Astrocyte of the cerebellum (primary cell): ENCODE data around the gene SENP7.
"Not testable (repeated sequence)": the region's sequence is repeated elsewhere in the genome, so short reads cannot be mapped to it uniquely, and the experiment has no call there.

Experiments
- DNase-seq: peaks from one replicate; pipeline ENCODE4 v3.0.0-alpha.2; 2011; ENCODE audit warnings: low read depth
- H3K4me3 ChIP-seq: 2 replicates; pipeline ENCODE4 v1.5.1; 2011; ENCODE audit warnings: mild to moderate bottlenecking, low read depth, low read length, moderate library complexity
- CTCF ChIP-seq: IDR thresholded peaks from 2 replicates; pipeline ENCODE4 v1.5.1; 2012; ENCODE audit warnings: low read length, low read depth, moderate library complexity, mild to moderate bottlenecking; ENCODE audit errors: missing control alignments
- in situ Hi-C: cut with HindIII; loops from 2 replicates; pipeline ENCODE4 v1.10.0; 2017; ENCODE audit warnings: low sequenced_read_pairs

The SENP7 gene

GRCh38 chr3:101312545-101312944, 200.5 kb downstream of the SENP7 start:
- in situ Hi-C loops: no loop called here

GRCh38 chr3:101311676-101312075, 201.3 kb downstream of the SENP7 start:
- in situ Hi-C loops: no loop called here
- DNase-seq: no peak
- TF ChIP-seq CTCF: no peak
- H3K4me3 ChIP-seq: no peak overlapping the region

More at GRCh38 chr3:101312545-101312944, 200.5 kb downstream of the SENP7 start:
- no peak overlapping the region for H3K4me3 ChIP-seq
- no peak for DNase-seq
- TF ChIP-seq CTCF: no peak

- no peak overlapping the region for H3K4me3 ChIP-seq
- in situ Hi-C loops: no loop called here
- DNase-seq: no peak
- no peak for TF ChIP-seq CTCF
Observed at GRCh38 chr3:101310978-101311375, 202.0 kb downstream of the SENP7 start.

GRCh38 chr3:101308147-101308772, 204.8 kb downstream of the SENP7 start:
- in situ Hi-C loops, DNase-seq, H3K4me3 ChIP-seq: not testable (repeated sequence)

- no peak for DNase-seq
- no peak for TF ChIP-seq CTCF
- in situ Hi-C loops: no loop called here
- no peak overlapping the region for H3K4me3 ChIP-seq
Observed at GRCh38 chr3:101303836-101304235, 209.2 kb downstream of the SENP7 start.

- in situ Hi-C loops: no loop called here
- DNase-seq: no peak
- no peak overlapping the region for H3K4me3 ChIP-seq
- no peak for TF ChIP-seq CTCF
Observed at GRCh38 chr3:101303089-101303731, 209.8 kb downstream of the SENP7 start.

- no peak for DNase-seq
- no peak for TF ChIP-seq CTCF
- no peak overlapping the region for H3K4me3 ChIP-seq
- in situ Hi-C loops: no loop called here
Observed at GRCh38 chr3:101300073-101300472, 212.9 kb downstream of the SENP7 start.
